Activated CD4-positive, alpha-beta T cell treated with anti-CD3 and anti-CD28 coated beads, Interleukin-2, amount 50 U/mL, for 4 hours (primary cell): ENCODE measurements around the gene MAML3.
A peak's percentile ranks its signal among the peaks of the same experiment; 100 is the strongest.

ENCODE experiments used
- DNase-seq, 2 experiments: peaks; one replicate each; pipeline ENCODE4 v3.0.0-alpha.2; 2020

MAML3 gene

DNA sequence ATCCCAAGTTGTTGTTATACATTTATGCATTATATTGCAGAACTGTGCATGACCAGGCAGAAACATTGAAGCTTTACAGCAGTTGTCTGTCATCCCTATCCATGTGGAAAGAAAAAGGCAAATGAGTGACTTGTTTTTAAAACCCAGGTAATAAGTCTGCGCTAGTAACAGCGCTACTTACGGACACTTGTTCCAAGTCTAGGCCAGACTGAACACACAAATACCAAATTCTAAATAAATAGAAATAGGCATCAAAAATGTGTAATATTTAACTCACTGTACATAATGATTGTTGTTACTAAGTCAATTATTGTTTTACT is 548 bp upstream of the MAML3 start:
- DNase-seq = no peak

DNA sequence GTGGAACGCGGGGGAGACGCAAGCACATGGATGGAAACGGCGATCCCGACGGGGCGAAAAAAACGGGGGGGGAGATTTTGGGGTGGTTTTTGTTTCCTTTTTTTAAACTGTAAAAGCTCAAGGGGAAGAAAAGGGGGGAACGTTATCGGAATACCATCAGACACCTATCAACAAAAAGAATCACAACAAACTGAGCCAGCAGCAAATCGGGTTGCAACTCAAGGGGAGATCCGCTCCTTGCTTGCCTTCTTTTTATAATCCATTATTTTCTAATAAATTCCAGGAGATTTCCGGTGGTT is 616 bp downstream of the MAML3 start:
- DNase-seq = no peak

DNA sequence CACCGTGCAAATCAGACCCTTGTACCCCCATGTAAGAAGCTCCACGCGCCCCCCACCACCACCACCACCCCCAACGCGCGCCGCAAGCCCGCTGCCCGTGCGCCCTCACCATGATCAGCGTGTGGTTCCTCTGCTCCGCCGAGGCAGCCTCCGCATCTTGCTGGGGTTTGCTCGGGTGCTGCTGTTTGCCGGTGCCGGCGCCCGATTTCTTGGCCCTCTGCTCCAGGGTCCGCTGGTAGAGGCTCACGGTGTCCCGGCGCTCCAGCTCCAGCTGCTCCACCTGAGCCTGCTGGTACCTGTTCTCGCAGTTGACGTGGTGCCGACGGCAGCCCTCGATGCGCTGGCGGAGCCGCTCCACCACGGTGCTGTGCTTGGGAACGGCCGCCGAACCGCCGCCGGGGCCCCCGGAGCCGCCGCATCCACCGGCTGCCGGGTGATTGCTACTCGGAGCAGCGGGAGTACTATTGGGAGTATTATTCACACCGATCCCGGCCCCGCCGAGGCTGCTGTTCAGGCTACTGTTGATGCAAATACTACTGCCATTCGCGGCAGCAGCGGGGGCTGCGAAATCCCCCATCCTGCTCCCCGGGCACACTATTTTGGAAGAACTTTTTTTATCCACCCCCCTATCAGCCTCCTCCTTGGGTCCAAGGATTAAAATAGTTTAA is 1.1 kb downstream of the MAML3 start:
- peak; percentile 27 to 37 for DNase-seq

DNA sequence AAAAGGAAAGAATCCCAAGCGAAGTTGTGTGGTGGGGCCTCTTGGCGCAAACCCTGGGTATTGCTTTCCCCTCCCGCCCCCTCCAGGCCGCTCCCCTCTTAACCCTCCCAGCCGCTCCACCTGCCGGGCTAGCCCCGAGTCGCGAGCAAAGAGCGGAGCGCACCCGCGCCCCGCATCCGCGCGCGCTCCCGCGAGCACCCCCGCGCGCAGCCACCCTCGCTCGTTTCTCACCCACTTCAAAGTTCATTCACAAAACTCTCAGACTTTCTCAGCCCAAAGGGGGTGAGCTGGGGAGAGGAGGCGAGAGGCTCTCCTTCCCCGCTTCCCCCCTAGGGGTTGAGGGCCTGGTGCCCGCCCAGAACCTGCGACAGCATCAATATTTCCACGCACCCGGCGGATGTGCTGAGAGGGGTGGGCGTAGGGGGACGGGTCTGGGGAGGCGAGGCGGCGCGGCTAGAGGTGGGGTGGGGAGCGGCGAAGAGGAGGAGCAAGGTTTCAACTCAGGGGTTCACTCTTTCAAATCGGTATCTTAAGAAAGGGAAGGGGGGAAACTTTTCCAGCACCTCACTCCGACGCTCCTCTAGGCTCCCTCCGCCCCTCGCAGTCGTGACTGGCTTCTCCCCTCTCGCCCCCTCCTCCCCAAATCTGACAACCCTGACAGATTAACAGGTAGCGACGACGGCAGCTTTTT is 1.8 kb downstream of the MAML3 start:
- peak; percentile 85 to 91 for DNase-seq

DNA sequence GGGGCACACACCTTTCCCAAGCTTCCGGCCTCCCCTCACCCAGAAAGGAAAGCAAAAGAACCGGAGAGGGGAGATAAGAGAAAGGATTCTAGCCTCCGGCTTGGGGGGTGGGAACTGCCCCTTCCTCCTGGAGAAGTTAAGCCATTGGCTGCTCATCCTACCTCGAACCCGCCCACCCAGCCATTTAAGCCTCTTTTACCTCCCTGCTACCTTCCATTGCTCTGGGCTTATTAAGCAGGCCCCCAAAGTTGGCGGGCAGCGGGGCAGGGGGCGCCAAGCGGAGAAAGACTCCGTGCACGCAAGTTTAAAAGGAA is 2.3 kb downstream of the MAML3 start:
- DNase-seq = peak; percentile 46 to 56

DNA sequence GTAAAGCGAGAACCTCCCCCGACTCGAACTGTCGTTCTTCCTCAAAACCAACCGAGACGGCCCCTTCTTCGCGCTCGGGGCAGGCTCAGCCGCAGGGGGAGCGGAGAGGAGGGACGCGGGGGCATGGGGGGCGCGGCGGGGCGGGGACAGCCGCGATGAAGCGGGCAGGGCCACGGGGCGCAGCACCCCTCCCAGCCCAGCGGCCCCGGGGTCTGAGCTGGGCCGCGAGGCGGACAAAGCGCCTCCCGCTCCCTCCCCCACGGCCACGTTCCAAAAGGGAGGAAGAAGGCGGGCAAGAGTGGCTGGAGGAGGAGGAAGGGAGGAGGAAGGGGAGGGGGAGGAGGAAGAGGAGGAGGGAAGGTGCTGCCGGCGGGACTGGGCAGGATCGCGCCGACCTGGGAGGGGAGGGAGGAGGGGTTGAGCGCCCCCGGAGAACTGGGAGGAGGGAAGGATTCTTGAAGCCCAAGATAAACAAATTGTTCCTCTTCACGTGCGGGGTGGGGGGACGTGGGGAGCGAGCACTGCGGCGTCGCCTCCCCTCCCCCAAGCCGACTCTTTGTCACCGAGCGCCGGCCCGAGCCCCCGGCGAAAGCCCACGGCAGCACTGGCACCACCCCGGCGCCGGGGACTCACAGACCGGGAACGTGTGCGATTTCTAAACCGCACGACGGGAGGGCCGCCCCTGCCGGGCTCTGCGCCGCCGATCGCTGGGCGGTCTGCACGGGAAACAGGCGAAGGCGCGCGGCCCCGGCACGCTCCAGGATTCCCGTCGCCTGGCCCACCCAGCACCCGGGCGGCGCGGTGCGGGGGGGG is 2.9 kb downstream of the MAML3 start:
- peak; percentile 20 to 63 for DNase-seq

DNA sequence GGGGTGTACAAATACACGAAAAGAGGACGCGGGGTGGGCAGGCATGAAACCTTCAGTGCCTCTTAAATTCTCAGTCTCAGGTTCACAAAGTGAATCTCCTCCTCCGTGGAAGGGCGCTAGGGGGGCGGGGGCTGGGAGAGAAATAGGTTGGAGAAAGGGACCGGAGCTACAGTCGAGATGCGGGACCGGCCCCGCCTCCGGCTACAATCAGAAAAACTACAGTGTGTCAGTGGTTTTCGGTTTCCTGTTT is 3.4 kb downstream of the MAML3 start:
- peak in 1 of 2 experiments; percentile 62 for DNase-seq

DNA sequence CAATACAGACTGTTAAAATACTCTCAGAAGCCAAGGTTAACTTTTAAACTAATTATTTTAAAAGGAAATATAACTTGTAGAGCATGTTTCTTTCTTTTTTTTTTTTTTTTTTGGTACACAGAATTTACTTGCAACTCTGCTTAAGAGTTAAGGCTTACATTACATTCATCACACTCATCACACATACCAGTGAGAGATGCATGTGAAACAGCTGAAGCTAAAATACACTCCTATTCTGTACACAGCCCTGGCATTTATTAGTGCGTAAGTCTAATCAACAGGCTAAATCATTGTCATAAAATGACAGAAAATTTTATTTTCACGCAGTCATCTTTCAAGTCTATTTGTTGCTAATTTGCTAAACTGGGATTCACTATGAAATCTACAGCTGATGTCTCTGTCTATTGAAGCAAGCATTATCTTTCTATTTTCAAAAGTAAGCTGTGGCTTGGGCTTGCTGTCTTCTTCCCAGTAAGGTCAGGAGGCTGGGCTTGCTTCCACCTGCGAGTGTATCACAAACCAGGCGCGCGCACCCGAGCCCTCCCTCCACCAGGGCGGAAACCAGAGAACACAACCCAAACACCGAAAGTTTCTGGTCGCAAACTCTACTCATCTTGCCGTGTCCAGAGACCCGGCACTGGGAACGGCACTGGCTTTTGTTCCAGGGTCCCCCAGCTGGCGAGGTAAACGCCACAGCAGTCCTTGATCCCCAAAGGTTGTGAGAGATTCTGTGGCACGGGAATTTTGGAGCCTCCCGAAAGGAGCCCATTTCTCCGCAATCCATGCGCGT is 3.9 kb downstream of the MAML3 start:
- DNase-seq = peak; percentile 68 to 69

DNA sequence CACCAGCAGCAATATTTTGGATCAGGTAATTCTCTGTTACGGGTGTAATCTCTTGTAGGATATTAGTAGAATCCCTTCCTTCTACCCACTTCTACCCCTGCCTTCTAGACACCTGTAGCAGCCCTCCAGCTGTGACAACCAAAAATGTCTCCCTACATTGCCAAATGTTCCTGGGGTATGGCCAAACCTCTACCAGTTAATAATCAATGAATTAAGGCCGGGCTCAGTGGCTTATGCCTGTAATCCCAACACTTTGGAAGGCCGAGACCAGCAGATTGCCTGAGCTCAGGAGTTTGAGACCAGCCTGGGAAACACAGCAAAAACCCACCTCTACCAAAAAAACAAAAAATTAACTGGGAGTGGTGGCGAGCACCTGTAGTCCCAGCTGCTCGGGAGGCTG is 9.9 kb downstream of the MAML3 start:
- no peak for DNase-seq

DNA sequence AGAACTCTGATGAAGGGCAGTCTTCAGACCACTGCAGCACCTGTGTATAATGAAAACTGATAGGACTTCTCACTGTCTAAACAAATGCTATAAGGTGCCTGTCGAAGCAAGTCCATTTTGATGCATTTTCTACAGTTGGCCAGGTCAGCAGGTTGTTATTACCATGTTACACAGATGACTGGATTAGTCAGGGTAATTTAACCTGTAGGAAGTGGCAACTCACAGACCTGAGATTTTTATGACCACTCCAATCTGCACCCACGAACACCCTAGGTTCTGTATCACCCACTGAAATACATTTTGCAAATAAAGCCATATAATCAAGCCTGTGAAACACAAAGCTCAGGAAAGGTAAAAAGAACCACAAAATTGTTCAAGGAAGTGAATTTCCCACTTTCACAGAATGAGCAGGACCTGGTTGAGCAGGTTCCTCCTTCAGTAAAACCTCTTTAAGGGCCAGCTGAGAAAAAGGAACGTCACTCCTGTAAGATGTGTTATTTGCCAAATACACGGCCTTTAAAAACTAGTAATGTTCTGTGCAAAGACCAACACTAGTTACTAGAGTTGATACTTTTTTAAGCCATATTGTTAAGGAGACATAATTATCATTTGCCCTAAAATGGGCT is 12.7 kb downstream of the MAML3 start:
- no peak for DNase-seq

DNA sequence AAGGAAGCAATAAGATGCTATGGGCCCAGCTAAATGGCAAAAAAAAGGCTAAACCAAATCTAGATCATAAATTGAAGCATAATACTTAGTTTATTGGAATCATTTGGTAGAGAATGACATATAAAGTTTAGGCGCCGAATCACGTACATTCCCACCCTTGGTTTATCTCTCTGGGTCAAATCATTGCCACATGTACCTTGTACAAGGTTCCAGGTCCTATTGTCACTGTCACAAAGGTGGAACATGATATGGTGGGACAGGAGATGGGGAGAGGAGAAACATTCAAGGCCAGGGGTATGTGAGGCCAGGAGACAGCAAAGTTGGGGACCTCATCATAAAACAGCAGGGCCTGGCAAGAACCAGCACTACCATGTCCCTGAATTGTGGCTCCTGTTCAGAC is 13.4 kb downstream of the MAML3 start:
- DNase-seq = no peak

DNA sequence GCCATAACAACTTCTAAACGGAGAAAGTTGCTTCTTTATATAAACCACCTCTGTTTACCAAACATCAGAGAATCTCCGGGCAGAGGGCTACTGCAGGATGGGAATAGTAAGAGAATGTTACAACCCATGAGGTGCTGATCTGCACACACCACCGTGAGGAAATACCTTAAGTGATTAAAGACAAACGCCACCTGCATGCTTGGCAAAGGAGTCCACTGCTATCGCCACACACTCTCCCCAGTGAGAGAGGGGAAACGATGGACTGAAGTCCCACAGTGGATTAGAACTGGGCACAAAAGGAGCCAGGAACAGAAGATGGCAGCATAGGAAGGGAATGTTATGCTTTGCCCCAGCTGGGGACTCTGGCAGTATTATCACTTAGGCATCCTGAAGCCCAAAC is 15.6 kb downstream of the MAML3 start:
- DNase-seq = no peak

DNA sequence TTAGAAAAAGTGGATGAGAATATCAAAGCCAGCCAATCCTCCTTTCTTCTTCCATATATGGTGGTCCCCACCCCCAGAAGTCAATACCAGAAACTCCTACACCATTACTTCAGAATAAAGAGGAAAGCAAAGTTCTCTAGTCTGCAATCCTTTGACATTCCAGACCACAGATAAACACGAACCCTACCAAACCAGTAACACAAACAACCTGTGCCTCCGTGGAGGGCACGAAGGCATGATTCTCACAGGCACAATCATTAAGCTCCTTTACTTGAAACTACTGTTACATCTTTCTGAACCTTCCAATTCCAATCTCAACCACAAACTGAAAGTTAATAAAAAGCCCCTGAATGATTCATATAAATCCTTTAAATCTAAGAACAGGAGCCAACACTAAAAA is 16.3 kb downstream of the MAML3 start:
- no peak for DNase-seq

DNA sequence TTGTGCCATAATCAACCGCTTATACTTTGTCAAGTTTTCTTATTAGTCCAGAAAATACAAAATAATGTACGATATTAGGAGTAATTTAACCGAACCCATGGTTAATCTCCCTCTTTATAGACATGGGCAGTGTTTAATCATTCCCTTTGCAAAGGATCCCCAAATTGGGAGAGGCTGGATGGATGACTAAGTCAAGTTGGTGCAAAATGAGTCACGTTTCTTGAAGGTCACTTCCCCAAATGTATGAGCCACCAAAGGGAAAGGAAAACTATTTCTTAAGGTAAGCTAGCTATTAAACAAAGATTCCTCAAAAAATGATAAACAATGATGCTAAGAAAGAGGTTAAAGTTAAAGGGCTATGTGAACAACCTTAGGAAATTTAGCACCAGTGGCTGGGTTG is 17.5 kb downstream of the MAML3 start:
- DNase-seq = no peak

DNA sequence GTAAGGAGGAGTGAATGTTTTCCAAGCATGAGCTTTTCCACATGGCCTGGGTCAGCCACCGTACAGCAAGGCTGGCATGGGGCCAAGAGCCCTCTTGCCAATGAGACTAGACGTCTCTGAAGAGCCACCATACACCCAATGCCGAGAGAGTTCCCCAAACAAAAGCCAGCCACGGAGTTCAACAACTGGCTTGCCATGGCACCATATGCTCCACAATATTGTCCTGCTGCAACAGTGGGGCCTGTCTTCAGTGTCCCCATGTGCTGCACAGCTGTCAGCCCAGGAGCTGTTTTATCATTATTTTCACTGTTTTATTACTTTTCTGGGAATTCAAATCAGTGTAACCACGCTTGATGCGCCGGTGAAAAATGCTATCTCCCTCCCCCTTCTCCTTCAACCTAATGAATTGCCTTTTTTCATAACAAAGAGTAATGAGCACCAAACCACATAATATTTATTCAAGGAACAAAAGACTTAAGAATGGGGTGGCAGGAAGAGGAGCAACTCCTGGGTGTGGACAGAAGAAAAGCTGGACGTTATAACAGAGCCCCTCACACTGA is 18.4 kb downstream of the MAML3 start:
- no peak for DNase-seq

DNA sequence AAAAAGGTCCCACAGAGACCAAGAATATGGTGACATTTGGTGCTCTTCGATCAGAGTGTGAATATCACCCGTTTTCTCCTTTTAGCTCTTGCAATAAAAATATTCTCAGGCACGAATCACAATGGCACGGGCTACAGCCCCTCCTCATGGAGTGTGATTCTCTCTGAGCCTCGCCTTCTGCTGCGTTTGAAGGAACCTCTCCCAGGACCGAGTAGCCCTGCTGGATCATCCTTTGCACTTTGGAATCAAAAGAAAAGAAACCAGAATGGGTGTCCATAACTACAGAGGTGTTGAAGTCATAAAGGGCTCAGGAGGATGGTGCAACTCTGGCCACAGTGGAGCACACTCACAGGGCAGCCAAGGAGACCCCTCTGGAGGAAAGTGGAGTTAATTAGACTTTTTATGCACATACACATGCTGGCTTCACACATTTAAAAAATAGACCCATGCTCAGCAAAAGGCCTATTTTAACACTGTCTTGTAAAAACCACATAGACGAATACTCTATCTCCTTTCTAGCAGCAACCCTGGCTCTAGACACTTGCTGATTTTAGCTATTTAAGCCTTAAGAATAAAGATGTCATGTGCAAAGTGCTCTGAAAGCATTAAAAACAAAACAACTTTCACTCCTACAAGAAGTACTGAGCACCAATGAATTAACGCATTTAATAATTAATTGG is 19.1 kb downstream of the MAML3 start:
- no peak for DNase-seq

DNA sequence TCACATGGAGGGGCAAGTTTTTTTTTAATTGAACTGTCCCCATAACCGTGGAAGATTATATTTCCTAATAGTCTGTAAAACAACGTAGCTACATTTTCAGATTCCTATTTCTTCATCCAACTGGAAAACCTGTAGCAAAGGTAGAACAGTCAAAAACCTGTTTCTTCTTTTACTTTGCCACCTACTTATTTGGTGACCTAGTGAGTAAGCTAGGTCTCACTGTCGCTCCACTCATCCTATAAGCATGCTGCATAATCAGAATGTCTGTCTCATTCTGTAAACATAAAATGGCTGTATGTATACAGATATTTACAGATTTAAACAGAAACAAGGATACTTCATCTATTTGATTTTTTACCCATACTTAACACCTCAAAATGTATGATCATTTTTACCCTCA is 20.4 kb downstream of the MAML3 start:
- DNase-seq = no peak

DNA sequence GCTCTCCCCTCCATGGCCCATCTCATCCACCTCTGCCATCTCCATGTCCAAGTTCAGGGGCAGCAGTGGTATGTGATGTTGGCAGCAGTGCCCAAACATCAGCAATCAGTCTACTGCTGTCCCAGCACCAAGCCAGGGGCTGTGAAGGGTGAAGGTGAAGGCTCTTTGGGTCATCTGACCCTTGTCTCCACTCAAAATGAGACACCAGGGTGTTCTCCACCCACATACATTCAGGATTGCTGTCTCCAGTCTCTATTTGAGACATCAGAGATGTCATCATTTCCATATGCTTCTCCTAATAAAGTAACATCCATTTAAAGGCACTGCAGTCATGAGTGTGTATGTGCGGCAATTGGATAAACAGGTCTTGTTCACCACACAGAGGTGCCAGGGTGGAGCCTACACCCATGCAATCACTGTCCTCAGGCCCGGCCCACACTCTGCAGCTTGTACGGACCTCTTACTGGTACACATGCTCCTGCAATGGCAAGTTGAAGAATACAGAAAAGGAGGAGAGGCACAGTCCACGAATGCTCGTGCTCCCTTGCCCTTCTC is 22.2 kb downstream of the MAML3 start:
- no peak for DNase-seq

DNA sequence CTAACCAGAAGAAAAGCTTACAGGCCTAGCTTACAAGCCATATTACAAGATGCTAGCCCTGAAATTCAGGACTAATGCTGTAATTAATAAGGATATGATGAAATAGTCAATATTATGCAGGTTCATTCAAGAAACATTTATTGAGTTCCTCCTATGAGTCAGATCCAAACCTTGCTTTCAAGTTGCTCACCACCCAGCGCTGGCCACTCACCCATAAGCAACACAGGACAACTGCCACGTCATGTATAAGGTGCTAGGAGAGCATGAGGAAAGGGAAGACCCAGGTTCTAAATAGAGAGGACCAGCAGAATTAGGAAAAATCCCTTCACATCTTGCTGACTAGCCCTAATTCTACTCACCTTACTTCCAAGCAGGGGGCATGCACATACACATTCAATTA is 23.3 kb downstream of the MAML3 start:
- no peak for DNase-seq

DNA sequence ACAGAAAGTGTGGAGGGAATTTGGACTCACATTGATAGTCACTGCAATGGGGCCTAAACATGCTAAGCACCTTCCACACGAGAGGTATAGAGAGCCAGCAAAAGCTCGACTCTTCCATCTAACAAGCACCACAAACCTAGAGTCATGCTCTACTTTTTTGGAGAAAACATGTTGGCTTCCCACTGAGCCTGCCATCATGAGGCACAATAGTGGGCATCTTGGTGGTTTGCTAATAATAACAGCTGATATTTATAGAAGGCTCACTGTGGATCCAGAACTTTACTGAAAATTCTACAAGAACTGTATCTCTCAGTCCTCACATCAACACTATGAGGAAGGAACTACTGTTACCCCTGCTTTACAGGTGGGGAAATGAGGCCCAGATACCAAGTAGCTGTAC is 26.6 kb downstream of the MAML3 start:
- DNase-seq = no peak

DNA sequence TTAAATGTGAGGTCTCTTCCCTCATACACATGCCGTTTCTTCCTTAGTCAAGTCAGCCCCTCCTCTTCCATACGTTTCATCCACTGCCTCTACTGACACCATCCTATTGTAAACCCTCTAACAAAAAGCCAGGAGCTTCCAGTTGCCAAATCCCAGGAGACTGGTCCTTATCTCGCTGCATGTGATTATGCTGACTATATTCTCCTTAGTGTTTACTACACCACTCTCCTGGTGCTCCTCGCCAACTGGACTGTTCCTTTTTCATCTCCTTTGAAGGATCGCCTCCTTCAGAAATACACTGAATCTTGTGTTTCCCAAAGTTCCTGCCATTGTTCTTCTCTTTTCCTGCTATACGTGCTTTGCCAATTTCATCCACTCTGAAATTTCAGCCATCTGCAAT is 27.7 kb downstream of the MAML3 start:
- DNase-seq = no peak

DNA sequence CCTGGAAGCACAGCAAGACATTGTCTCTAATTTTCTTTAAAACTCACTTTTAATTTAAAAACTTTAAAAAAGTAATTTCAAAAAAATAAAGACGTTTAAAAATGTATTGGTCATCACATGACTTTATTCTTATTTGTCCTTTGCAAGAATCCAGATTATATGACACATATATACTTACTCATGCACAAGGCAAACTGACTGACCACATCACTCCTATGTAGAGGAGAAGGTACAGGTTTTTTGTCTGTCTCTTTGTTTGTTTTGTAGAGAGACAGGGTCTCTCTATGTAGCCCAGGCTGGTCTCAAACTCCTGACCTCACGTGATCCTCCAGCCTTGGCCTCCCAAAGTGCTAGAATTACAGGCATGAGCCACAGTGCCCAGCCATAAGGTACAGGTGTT is 28.6 kb downstream of the MAML3 start:
- DNase-seq = no peak
